ENCODE results near the gene VSIG8. TPM values are rescaled to one million over a fixed set of nuclear protein-coding genes. Genes with fewer than 3 reads are reported as not detected.

The VSIG8 gene
- total RNA-seq, 1 donor from 2014 or later = not detected

DNA sequence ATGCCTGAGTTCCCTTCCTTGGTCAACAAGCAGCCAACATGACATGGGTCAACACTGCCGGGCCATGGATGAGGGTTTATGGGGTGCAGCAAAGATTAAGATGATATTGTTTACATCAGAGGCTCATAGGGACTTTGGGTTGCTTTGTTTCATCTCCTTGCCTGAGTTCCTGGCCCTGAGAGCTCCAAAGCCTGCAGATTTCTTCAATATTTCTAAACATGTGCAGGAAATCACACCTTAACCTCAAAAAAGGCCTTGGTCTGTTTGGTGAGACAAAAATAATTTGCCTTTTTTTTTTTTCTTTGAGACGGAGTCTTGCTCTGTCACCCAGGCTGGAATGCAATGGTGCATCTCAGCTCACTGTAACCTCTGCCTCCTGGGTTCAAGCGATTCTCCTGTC is 34.9 kb downstream of the VSIG8 start:
- no peak overlapping the region for H3K4me3 ChIP-seq (ENCODE audit: low read depth, low read length)
- TF ChIP-seq, protein P1, sequence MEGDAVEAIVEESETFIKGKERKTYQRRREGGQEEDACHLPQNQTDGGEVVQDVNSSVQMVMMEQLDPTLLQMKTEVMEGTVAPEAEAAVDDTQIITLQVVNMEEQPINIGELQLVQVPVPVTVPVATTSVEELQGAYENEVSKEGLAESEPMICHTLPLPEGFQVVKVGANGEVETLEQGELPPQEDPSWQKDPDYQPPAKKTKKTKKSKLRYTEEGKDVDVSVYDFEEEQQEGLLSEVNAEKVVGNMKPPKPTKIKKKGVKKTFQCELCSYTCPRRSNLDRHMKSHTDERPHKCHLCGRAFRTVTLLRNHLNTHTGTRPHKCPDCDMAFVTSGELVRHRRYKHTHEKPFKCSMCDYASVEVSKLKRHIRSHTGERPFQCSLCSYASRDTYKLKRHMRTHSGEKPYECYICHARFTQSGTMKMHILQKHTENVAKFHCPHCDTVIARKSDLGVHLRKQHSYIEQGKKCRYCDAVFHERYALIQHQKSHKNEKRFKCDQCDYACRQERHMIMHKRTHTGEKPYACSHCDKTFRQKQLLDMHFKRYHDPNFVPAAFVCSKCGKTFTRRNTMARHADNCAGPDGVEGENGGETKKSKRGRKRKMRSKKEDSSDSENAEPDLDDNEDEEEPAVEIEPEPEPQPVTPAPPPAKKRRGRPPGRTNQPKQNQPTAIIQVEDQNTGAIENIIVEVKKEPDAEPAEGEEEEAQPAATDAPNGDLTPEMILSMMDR (IDR thresholded peaks at IDR 0.05; ENCODE audit: insufficient read depth, low read length, poor library complexity, severe bottlenecking) = no peak
- H3K27me3 ChIP-seq (ENCODE audit: control insufficient read depth, insufficient read depth, low read length) = peaks cover 13% of the 10 kb centered on the region
- no peak for DNase-seq (ENCODE audit: low read depth)
- H3K36me3 ChIP-seq (ENCODE audit: control insufficient read depth, insufficient read depth, low read length) = no peaks in the 10 kb centered on the region

DNA sequence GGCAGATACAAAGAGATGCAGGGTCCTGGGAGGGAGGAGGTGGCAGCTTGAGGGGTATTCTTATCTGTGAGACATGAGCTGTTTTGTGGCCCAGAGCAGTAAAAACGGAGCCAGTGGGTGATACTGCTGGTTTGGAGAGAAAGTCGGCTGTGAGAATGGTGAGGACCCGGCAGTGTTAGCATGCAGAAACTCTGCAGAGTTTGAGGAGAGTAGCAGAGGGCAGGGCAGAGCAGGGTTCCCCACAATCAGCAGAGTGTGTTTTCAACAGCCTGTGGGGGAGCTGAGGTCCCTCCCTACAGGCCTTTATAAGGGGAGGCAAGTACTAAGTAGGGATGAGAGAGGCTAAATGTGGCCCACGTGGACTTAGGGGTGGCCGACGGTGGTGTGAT is 35.4 kb downstream of the VSIG8 start:
- no peak for DNase-seq (ENCODE audit: low read depth)
- H3K27me3 ChIP-seq (ENCODE audit: control insufficient read depth, insufficient read depth, low read length) = peaks cover 16% of the 10 kb centered on the region
- TF ChIP-seq, protein P1 (IDR thresholded peaks at IDR 0.05; ENCODE audit: insufficient read depth, low read length, poor library complexity, severe bottlenecking) = no peak
- no peak overlapping the region for H3K4me3 ChIP-seq (ENCODE audit: low read depth, low read length)
- H3K36me3 ChIP-seq (ENCODE audit: control insufficient read depth, insufficient read depth, low read length) = no peaks in the 10 kb centered on the region

DNA sequence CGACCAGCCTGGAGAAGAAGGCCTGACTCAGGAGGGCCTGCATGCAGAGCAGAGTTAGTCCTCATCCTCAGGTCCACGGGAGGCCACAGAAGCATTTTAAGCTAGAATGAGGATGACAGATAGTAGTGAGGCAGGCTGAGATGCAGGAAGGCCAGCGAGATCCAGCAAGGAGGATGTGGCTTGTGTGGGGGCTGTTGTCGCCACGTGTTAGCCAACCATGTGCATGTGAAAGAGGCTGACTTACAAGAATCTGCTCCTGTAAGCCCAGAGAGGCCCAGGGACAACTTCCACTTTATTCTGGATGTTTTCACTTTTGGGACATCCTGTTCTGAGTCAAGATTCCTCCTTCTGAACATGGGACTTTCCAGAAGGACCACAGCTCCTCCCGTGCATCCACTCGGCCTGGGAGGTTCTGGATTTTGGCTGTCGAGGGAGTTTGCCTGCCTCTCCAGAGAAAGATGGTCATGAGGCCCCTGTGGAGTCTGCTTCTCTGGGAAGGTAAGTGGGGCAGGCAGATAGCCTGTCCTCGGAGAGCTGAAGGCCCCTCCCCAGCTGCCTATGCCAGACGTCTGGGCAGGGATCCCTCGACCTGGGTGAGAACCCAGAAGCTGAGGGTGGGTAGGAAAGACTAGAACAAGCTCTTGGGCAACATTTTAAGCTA is 35.9 kb downstream of the VSIG8 start, which contains the start of gene SLAMF8:
Gene SLAMF8 (plus strand): TSS at position 433 of the 661 bp plus-strand sequence. CDS start 26 bp downstream, at position 459.
- no peak for DNase-seq (ENCODE audit: low read depth)
- Histone ChIP-seq H3K27me3 (ENCODE audit: control insufficient read depth, insufficient read depth, low read length) (peaks cover 16% of the 10 kb centered on the region), H3K36me3 (ENCODE audit: control insufficient read depth, insufficient read depth, low read length) (no peaks in the 10 kb centered on the region), H3K4me3 (ENCODE audit: low read depth, low read length) (no peak within 1 kb of the TSS)
- TF ChIP-seq, protein P1 (IDR thresholded peaks at IDR 0.05; ENCODE audit: insufficient read depth, low read length, poor library complexity, severe bottlenecking) = no peak

DNA sequence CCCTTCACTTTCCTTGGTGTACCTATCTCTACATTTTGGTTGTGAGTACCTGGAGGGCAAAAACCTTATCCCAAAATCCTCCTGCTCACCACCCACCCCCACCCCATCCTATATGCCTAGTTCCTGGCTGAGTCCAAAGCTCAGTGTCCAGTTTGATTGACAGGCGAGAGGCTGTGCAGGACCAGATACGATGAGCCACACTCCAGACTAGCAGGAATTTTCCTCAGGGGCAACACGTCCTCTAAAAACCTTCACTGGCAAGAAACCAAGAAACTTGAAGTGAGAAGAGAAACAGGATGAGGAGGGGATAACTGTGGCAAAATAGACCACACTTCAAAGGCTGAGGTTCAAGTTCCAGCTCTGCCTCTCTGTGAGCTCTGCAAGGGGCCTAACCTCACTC is 36.9 kb downstream of the VSIG8 start:
- TF ChIP-seq, protein P1 (IDR thresholded peaks at IDR 0.05; ENCODE audit: insufficient read depth, low read length, poor library complexity, severe bottlenecking) = no peak
- H3K27me3 ChIP-seq (ENCODE audit: control insufficient read depth, insufficient read depth, low read length) = peaks cover 18% of the 10 kb centered on the region
- DNase-seq (ENCODE audit: low read depth) = no peak
- no peak overlapping the region for H3K4me3 ChIP-seq (ENCODE audit: low read depth, low read length)
- H3K36me3 ChIP-seq (ENCODE audit: control insufficient read depth, insufficient read depth, low read length) = no peaks in the 10 kb centered on the region

DNA sequence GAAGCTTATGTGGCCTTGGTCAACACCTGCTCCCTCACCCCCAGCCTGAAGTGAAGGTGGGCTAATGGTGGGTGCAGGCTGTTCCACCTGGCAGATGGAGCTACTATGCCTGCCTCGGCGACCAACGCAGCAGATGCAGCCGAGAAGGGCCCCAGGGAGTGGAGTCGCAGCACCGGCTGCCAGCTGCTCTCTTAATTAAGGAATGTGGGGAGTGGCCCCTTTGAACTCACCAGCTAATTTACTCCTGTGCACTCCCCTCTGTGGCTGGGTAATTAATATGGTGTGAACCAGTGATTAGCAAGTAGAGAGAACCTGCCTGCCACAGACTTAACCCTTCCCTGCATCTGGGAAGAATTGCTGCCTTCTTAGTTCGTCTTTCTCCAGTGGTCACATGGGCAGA is 39.1 kb downstream of the VSIG8 start:
- Histone ChIP-seq H3K4me3 (ENCODE audit: low read depth, low read length) (no peak overlapping the region), H3K27me3 (ENCODE audit: control insufficient read depth, insufficient read depth, low read length) (peaks cover 18% of the 10 kb centered on the region), H3K36me3 (ENCODE audit: control insufficient read depth, insufficient read depth, low read length) (no peaks in the 10 kb centered on the region)
- DNase-seq (ENCODE audit: low read depth) = no peak
- TF ChIP-seq, protein P1 (IDR thresholded peaks at IDR 0.05; ENCODE audit: insufficient read depth, low read length, poor library complexity, severe bottlenecking) = no peak
